Liver (tissue), 9 donors: ENCODE measurements around the gene PDE6D. TPM values are rescaled to one million over a fixed set of nuclear protein-coding genes. Genes with fewer than 3 reads are reported as not detected.

Experiments
- DNase-seq: peaks from one replicate; pipeline ENCODE4 v3.0.0-alpha.2; 2017; ENCODE audit warnings: low spot score
- H3K27ac ChIP-seq, 2 donors: one replicate each; pipeline ENCODE4 v1.7.0; 2013; ENCODE audit warnings: inconsistent platforms in 2 of 2, low read length in 2 of 2, control low read depth in 1 of 2, low read depth in 1 of 2, mild to moderate bottlenecking in 1 of 2
- H3K27me3 ChIP-seq, 4 donors: one replicate each; pipeline versions ENCODE4 v1.6.1 to v1.7.0; 2013; ENCODE audit warnings: low read length in 3 of 4, inconsistent platforms in 1 of 4, mild to moderate bottlenecking in 1 of 4, moderate library complexity in 1 of 4; ENCODE audit not compliant: control insufficient read depth in 4 of 4, insufficient read depth in 4 of 4
- H3K36me3 ChIP-seq, 4 donors: one replicate each; pipeline versions ENCODE4 v1.6.1 to v1.7.0; 2013; ENCODE audit warnings: low read length in 3 of 4, mild to moderate bottlenecking in 3 of 4, low read depth in 1 of 4, moderate library complexity in 1 of 4; ENCODE audit not compliant: control insufficient read depth in 4 of 4, insufficient read depth in 3 of 4
- H3K4me1 ChIP-seq, 4 donors: one replicate each; pipeline versions ENCODE4 v1.6.1 to v1.7.0; 2013; ENCODE audit warnings: low read length in 3 of 4, mild to moderate bottlenecking in 3 of 4, moderate library complexity in 1 of 4; ENCODE audit not compliant: control insufficient read depth in 4 of 4, insufficient read depth in 4 of 4
- H3K4me3 ChIP-seq, 3 donors: one replicate each; pipeline versions ENCODE4 v1.6.1 to v1.7.0; 2013; ENCODE audit warnings: low read length in 3 of 3, control low read depth in 1 of 3, low read depth in 1 of 3, mild to moderate bottlenecking in 1 of 3
- H3K9ac ChIP-seq, 2 donors: one replicate each; pipeline ENCODE4 v1.7.0; 2013; ENCODE audit warnings: low read length in 2 of 2, mild to moderate bottlenecking in 2 of 2, moderate library complexity in 2 of 2, control low read depth in 1 of 2, low read depth in 1 of 2
- H3K9me3 ChIP-seq, 4 donors: one replicate each; pipeline versions ENCODE4 v1.6.1 to v1.7.0; 2013; ENCODE audit warnings: low read length in 3 of 4; ENCODE audit not compliant: control insufficient read depth in 4 of 4
- EGR1 ChIP-seq, 2 donors: IDR thresholded peaks; 2 replicates each; pipeline ENCODE4 v1.6.1; 2016 to 2018; ENCODE audit warnings: antibody characterized with exemption in 2 of 2, low read depth in 2 of 2
- FOXA1 ChIP-seq: IDR thresholded peaks from 2 replicates; pipeline ENCODE4 v1.6.1; 2016; ENCODE audit warnings: antibody characterized with exemption
- FOXA2 ChIP-seq: IDR thresholded peaks from 2 replicates; pipeline ENCODE4 v1.6.1; 2016; ENCODE audit warnings: antibody characterized with exemption
- GABPA ChIP-seq, 2 donors: IDR thresholded peaks in 1 of 2; conservative IDR thresholded peaks in 1 of 2; 2 replicates each; pipeline ENCODE4 v1.6.1; 2016; ENCODE audit warnings: antibody characterized with exemption in 2 of 2, mild to moderate bottlenecking in 1 of 2, moderate library complexity in 1 of 2
- HNF4A ChIP-seq, 2 donors: conservative IDR thresholded peaks; 2 replicates each; pipeline ENCODE4 v1.6.1; 2016; ENCODE audit warnings: antibody characterized with exemption in 2 of 2, mild to moderate bottlenecking in 2 of 2
- HNF4G ChIP-seq: IDR thresholded peaks from 2 replicates; pipeline ENCODE4 v1.6.1; 2016; ENCODE audit warnings: antibody characterized with exemption
- JUND ChIP-seq, 2 donors: IDR thresholded peaks; 2 replicates each; pipeline ENCODE4 v1.6.1; 2016; ENCODE audit warnings: antibody characterized with exemption in 2 of 2
- NR2F2 ChIP-seq: IDR thresholded peaks from 2 replicates; pipeline ENCODE4 v1.6.1; 2016; ENCODE audit warnings: antibody characterized with exemption
- RAD21 ChIP-seq, 2 donors: IDR thresholded peaks; 2 replicates each; pipeline ENCODE4 v1.6.1; 2016; ENCODE audit warnings: antibody characterized with exemption in 2 of 2, mild to moderate bottlenecking in 2 of 2
- RXRA ChIP-seq, 2 donors: IDR thresholded peaks; 2 replicates each; pipeline ENCODE4 v1.6.1; 2017 to 2018; ENCODE audit warnings: antibody characterized with exemption in 2 of 2, mild to moderate bottlenecking in 1 of 2
- SP1 ChIP-seq: IDR thresholded peaks from 2 replicates; pipeline ENCODE4 v1.6.1; 2018; ENCODE audit warnings: antibody characterized with exemption, mild to moderate bottlenecking
- TAF1 ChIP-seq: conservative IDR thresholded peaks from 2 replicates; pipeline ENCODE4 v1.6.1; 2016; ENCODE audit warnings: antibody characterized with exemption, mild to moderate bottlenecking
- YY1 ChIP-seq: IDR thresholded peaks from 2 replicates; pipeline ENCODE4 v1.6.1; 2016; ENCODE audit warnings: antibody characterized with exemption, mild to moderate bottlenecking
- WGBS: extraction: QIAGEN DNeasy Blood & Tissue Kit; methylation state at CpG from one replicate; pipeline ENCODE4 v1.1.7; 2013; 5-methylcytosine and 5-hydroxymethylcytosine counted together
- polyA plus RNA-seq, 2 donors: library from polyadenylated mRNA; stranded (reverse) in 1 of 2; unstranded in 1 of 2; fragments of 200-250 nt in 1 of 2; fragments of >200 nt in 1 of 2; fragmentation: Nextera tagmentation in 1 of 2; extraction: Ambion mirVana in 1 of 2; gene quantifications; one replicate each; pipeline versions ENCODE4 v1.2.1 to v1.2.3, GENCODE V29; 2013 to 2015
- total RNA-seq, 2 donors: library from RNA; depleted of rRNA; stranded (reverse); fragments of >200 nt; gene quantifications; one replicate each; pipeline ENCODE4 v1.2.3, GENCODE V29; 2014
- TF ChIP-seq, protein P1 (sequence below): IDR thresholded peaks from 2 replicates; pipeline ENCODE4 v1.6.1; 2016; ENCODE audit warnings: antibody characterized with exemption
- TF ChIP-seq, protein P2 (sequence below): IDR thresholded peaks from 2 replicates; pipeline ENCODE4 v1.6.1; 2016; ENCODE audit warnings: antibody characterized with exemption
- TF ChIP-seq, protein P3 (sequence below): IDR thresholded peaks from 2 replicates; pipeline ENCODE4 v1.6.1; 2016; ENCODE audit warnings: antibody characterized with exemption
- TF ChIP-seq, protein P4 (sequence below): fragments of 150-350 bp; IDR thresholded peaks from 2 replicates; pipeline ENCODE4 v1.5.1; 2017; ENCODE audit warnings: improper control_type of control experiment, low read depth, low read length; ENCODE audit not compliant: missing input control
- TF ChIP-seq, protein P5 (sequence below): IDR thresholded peaks from 2 replicates; pipeline ENCODE4 v1.6.1; 2016; ENCODE audit warnings: antibody characterized with exemption, mild to moderate bottlenecking
- donor health status: healthy.
- donor health status: healthy.
- donor health status: healthy.
- donor health status: healthy.
- donor health status: healthy.

Gene PDE6D
- total and polyA plus RNA-seq, 4 donors, result 6.6 to 8.5 (median 7.0) TPM

DNA sequence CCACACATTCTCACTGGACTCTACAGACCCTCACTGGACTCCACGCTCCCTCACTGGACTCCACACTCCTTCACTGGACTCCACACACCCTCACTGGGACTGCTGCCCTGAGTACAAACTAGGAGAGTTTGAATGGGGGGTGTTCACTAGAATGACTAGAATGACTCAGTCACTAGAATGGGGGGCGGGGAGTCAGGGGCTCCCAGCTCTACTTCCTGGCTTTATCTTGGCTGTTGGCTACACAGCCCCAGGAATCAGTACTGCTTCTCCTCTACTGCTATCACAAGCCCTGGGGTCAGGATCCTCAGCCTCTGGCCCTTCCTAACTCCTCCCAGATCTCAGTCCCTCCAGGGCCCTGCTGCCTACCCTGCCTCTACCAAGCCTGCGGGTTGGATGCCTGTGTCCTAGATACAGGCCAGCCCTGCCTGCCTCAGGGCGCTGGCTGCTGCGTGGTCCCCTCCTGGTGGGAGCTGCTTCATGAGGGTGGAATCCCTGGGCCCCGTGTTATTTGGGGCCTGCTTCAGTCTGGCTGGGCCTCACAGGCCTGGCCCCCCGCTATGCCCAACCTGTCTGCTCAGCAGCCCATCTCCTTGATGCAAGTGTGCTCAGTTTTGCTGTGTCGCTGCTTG, 65.0 kb downstream of the PDE6D start:
- Histone ChIP-seq H3K27ac (no peak overlapping the region), H3K9ac (no peak overlapping the region), H3K4me1 (peaks cover 6 to 30% (median 16%) of the 10 kb centered on the region in 4 donors), H3K9me3 (no peaks in the 10 kb centered on the region), H3K36me3 (peaks cover 0 to 8% (median 5%) of the 10 kb centered on the region in 4 donors), H3K4me3 (no peak overlapping the region), H3K27me3 (no peaks in the 10 kb centered on the region)
- no peak for TF ChIP-seq SP1
- TF ChIP-seq RAD21 (IDR thresholded peaks at IDR 0.05), result no peak
- no peak for TF ChIP-seq FOXA1
- no peak for TF ChIP-seq HNF4A (conservative IDR thresholded peaks at IDR 0.05)
- TF ChIP-seq, protein P1, sequence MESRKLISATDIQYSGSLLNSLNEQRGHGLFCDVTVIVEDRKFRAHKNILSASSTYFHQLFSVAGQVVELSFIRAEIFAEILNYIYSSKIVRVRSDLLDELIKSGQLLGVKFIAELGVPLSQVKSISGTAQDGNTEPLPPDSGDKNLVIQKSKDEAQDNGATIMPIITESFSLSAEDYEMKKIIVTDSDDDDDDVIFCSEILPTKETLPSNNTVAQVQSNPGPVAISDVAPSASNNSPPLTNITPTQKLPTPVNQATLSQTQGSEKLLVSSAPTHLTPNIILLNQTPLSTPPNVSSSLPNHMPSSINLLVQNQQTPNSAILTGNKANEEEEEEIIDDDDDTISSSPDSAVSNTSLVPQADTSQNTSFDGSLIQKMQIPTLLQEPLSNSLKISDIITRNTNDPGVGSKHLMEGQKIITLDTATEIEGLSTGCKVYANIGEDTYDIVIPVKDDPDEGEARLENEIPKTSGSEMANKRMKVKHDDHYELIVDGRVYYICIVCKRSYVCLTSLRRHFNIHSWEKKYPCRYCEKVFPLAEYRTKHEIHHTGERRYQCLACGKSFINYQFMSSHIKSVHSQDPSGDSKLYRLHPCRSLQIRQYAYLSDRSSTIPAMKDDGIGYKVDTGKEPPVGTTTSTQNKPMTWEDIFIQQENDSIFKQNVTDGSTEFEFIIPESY, result no peak
- TF ChIP-seq JUND (IDR thresholded peaks at IDR 0.05), result no peak
- TF ChIP-seq, protein P2, sequence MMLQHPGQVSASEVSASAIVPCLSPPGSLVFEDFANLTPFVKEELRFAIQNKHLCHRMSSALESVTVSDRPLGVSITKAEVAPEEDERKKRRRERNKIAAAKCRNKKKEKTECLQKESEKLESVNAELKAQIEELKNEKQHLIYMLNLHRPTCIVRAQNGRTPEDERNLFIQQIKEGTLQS, result no peak
- TF ChIP-seq, protein P3, sequence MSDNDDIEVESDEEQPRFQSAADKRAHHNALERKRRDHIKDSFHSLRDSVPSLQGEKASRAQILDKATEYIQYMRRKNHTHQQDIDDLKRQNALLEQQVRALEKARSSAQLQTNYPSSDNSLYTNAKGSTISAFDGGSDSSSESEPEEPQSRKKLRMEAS, result no peak
- TF ChIP-seq HNF4G, result no peak
- no peak for TF ChIP-seq GABPA (IDR thresholded peaks at IDR 0.05 in 1 of 2, conservative IDR thresholded peaks at IDR 0.05 in 1 of 2)
- no peak for TF ChIP-seq TAF1
- no peak for TF ChIP-seq RXRA (IDR thresholded peaks at IDR 0.05)
- TF ChIP-seq EGR1 (IDR thresholded peaks at IDR 0.05; ENCODE audit: low read depth in 2 of 2), result no peak
- TF ChIP-seq FOXA2, result no peak
- TF ChIP-seq NR2F2, result no peak
- TF ChIP-seq, protein P4, sequence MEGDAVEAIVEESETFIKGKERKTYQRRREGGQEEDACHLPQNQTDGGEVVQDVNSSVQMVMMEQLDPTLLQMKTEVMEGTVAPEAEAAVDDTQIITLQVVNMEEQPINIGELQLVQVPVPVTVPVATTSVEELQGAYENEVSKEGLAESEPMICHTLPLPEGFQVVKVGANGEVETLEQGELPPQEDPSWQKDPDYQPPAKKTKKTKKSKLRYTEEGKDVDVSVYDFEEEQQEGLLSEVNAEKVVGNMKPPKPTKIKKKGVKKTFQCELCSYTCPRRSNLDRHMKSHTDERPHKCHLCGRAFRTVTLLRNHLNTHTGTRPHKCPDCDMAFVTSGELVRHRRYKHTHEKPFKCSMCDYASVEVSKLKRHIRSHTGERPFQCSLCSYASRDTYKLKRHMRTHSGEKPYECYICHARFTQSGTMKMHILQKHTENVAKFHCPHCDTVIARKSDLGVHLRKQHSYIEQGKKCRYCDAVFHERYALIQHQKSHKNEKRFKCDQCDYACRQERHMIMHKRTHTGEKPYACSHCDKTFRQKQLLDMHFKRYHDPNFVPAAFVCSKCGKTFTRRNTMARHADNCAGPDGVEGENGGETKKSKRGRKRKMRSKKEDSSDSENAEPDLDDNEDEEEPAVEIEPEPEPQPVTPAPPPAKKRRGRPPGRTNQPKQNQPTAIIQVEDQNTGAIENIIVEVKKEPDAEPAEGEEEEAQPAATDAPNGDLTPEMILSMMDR, result no peak
- TF ChIP-seq, protein P5, sequence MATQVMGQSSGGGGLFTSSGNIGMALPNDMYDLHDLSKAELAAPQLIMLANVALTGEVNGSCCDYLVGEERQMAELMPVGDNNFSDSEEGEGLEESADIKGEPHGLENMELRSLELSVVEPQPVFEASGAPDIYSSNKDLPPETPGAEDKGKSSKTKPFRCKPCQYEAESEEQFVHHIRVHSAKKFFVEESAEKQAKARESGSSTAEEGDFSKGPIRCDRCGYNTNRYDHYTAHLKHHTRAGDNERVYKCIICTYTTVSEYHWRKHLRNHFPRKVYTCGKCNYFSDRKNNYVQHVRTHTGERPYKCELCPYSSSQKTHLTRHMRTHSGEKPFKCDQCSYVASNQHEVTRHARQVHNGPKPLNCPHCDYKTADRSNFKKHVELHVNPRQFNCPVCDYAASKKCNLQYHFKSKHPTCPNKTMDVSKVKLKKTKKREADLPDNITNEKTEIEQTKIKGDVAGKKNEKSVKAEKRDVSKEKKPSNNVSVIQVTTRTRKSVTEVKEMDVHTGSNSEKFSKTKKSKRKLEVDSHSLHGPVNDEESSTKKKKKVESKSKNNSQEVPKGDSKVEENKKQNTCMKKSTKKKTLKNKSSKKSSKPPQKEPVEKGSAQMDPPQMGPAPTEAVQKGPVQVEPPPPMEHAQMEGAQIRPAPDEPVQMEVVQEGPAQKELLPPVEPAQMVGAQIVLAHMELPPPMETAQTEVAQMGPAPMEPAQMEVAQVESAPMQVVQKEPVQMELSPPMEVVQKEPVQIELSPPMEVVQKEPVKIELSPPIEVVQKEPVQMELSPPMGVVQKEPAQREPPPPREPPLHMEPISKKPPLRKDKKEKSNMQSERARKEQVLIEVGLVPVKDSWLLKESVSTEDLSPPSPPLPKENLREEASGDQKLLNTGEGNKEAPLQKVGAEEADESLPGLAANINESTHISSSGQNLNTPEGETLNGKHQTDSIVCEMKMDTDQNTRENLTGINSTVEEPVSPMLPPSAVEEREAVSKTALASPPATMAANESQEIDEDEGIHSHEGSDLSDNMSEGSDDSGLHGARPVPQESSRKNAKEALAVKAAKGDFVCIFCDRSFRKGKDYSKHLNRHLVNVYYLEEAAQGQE, result no peak
- no peak for TF ChIP-seq YY1
- no peak for DNase-seq
- 94% methylated on average over 8 of the region's 8 CpGs for WGBS
